Nephron (organoid): ENCODE results near the gene CPN2.

ENCODE experiments used
- H3K27ac Mint-ChIP-seq, 3 experiments: 2 replicates each; pipeline ENCODE4 v1.8.0; 2020; ENCODE audit warnings: mixed read lengths in 3 of 3, mild to moderate bottlenecking in 2 of 3, moderate library complexity in 1 of 3
- H3K27me3 Mint-ChIP-seq: 2 replicates; pipeline ENCODE4 v1.8.0; 2021; ENCODE audit warnings: low read depth, mild to moderate bottlenecking, moderate library complexity, mixed read lengths
- H3K36me3 Mint-ChIP-seq: 2 replicates; pipeline ENCODE4 v1.8.0; 2020; ENCODE audit warnings: low read depth, mixed read lengths
- H3K4me1 Mint-ChIP-seq: 2 replicates; pipeline ENCODE4 v1.8.0; 2020; ENCODE audit warnings: mixed read lengths
- H3K4me3 Mint-ChIP-seq, 3 experiments: 2 replicates each; pipeline ENCODE4 v1.8.0; 2020; ENCODE audit warnings: mild to moderate bottlenecking in 3 of 3, mixed read lengths in 3 of 3, moderate library complexity in 2 of 3
- H3K9me3 Mint-ChIP-seq: 2 replicates; pipeline ENCODE4 v1.8.0; 2020; ENCODE audit warnings: mixed read lengths
- CTCF ChIP-seq, 3 experiments: fragments of 200-600 bp; sonication (generic); IDR thresholded peaks; one replicate each; pipeline ENCODE4 v1.5.0; 2021; ENCODE audit warnings: antibody characterized with exemption in 3 of 3; ENCODE audit not compliant: unreplicated experiment in 3 of 3

CPN2 gene

GRCh38 chr3:194379231-194379630, 28.1 kb upstream of the CPN2 start:
- Mint-ChIP-seq H3K4me1 (peaks cover 11% of the 10 kb centered on the region), H3K27me3 (peaks cover 23% of the 10 kb centered on the region), H3K9me3 (no peaks in the 10 kb centered on the region), H3K36me3 (no peaks in the 10 kb centered on the region), H3K4me3 (no peak overlapping the region), H3K27ac (no peak overlapping the region)
- TF ChIP-seq CTCF (IDR thresholded peaks at IDR 0.05; ENCODE audit: unreplicated experiment in 3 of 3), result no peak

- TF ChIP-seq CTCF (IDR thresholded peaks at IDR 0.05; ENCODE audit: unreplicated experiment in 3 of 3), result no peak
- Mint-ChIP-seq H3K27ac (no peak overlapping the region), H3K9me3 (no peaks in the 10 kb centered on the region), H3K36me3 (no peaks in the 10 kb centered on the region), H3K4me1 (peaks cover 11% of the 10 kb centered on the region), H3K4me3 (no peak overlapping the region), H3K27me3 (peaks cover 23% of the 10 kb centered on the region)
Measured at GRCh38 chr3:194377708-194378107, 26.6 kb upstream of the CPN2 start.

GRCh38 chr3:194376241-194376560, 25.1 kb upstream of the CPN2 start:
- peaks cover 11% of the 10 kb centered on the region for H3K4me1 Mint-ChIP-seq
- no peaks in the 10 kb centered on the region for H3K9me3 Mint-ChIP-seq
- no peak for TF ChIP-seq CTCF (IDR thresholded peaks at IDR 0.05; ENCODE audit: unreplicated experiment in 3 of 3)
- H3K27ac Mint-ChIP-seq, result no peak overlapping the region
- H3K36me3 Mint-ChIP-seq, result no peaks in the 10 kb centered on the region
- H3K27me3 Mint-ChIP-seq, result peaks cover 35% of the 10 kb centered on the region
- no peak overlapping the region for H3K4me3 Mint-ChIP-seq

- Mint-ChIP-seq H3K36me3 (no peaks in the 10 kb centered on the region), H3K4me1 (peaks cover 11% of the 10 kb centered on the region), H3K4me3 (peak overlapping the region in 2 of 3 experiments; percentile 9 to 44), H3K9me3 (no peaks in the 10 kb centered on the region), H3K27ac (no peak overlapping the region), H3K27me3 (peaks cover 38% of the 10 kb centered on the region)
- TF ChIP-seq CTCF (IDR thresholded peaks at IDR 0.05; ENCODE audit: unreplicated experiment in 3 of 3), result no peak
Measured at GRCh38 chr3:194375473-194376240, 24.5 kb upstream of the CPN2 start.

GRCh38 chr3:194374935-194375334, 23.8 kb upstream of the CPN2 start:
- Mint-ChIP-seq H3K9me3 (no peaks in the 10 kb centered on the region), H3K27ac (peak overlapping the region in 2 of 3 experiments; percentile 8 to 31), H3K4me1 (peaks cover 14% of the 10 kb centered on the region), H3K4me3 (no peak overlapping the region), H3K27me3 (peaks cover 38% of the 10 kb centered on the region), H3K36me3 (no peaks in the 10 kb centered on the region)
- no peak for TF ChIP-seq CTCF (IDR thresholded peaks at IDR 0.05; ENCODE audit: unreplicated experiment in 3 of 3)

GRCh38 chr3:194373899-194374298, 22.8 kb upstream of the CPN2 start:
- no peaks in the 10 kb centered on the region for H3K36me3 Mint-ChIP-seq
- H3K27ac Mint-ChIP-seq, result no peak overlapping the region
- H3K9me3 Mint-ChIP-seq, result no peaks in the 10 kb centered on the region
- no peak for TF ChIP-seq CTCF (IDR thresholded peaks at IDR 0.05; ENCODE audit: unreplicated experiment in 3 of 3)
- H3K27me3 Mint-ChIP-seq, result peaks cover 46% of the 10 kb centered on the region
- no peak overlapping the region for H3K4me3 Mint-ChIP-seq
- peaks cover 17% of the 10 kb centered on the region for H3K4me1 Mint-ChIP-seq
